SK-N-MC (cell line): ENCODE results near the gene DAZAP1.

Source experiments
- DNase-seq: peaks from one replicate; pipeline ENCODE4 v3.0.0-alpha.2; 2011; ENCODE audit warnings: low read depth, low spot score
- H3K27ac ChIP-seq: fragments of 200-600 bp; sonication (generic); 2 replicates; pipeline ENCODE4 v1.5.1; 2016; ENCODE audit warnings: mixed run types
- H3K36me3 ChIP-seq: fragments of 200-600 bp; sonication (generic); 2 replicates; pipeline ENCODE4 v1.6.1; 2017; ENCODE audit warnings: antibody characterized with exemption, low read length, mixed read lengths; ENCODE audit not compliant: insufficient read depth
- H3K4me3 ChIP-seq: fragments of 200-600 bp; sonication (generic); 2 replicates; pipeline ENCODE4 v1.5.1; 2016
- H3K9ac ChIP-seq: fragments of 200-600 bp; sonication (generic); 2 replicates; pipeline ENCODE4 v1.8.0; 2017; ENCODE audit warnings: mixed run types, mixed read lengths; ENCODE audit not compliant: insufficient read length
- H3K9me3 ChIP-seq: fragments of 200-600 bp; sonication (generic); 2 replicates; pipeline ENCODE4 v1.6.1; 2017; ENCODE audit warnings: low read depth, mild to moderate bottlenecking, antibody characterized with exemption, low read length, moderate library complexity, mixed read lengths
- EZH2 ChIP-seq: fragments of 200-600 bp; sonication (generic); IDR thresholded peaks from one replicate; pipeline ENCODE4 v1.6.1; 2017; ENCODE audit warnings: antibody characterized with exemption
- FOXP2 ChIP-seq: optimal IDR thresholded peaks from 2 replicates; pipeline ENCODE3; 2011; ENCODE audit warnings: mild to moderate bottlenecking, moderate library complexity; ENCODE audit not compliant: insufficient read depth; ENCODE audit errors: extremely low read length, control extremely low read depth
- POLR2AphosphoS5 ChIP-seq: IDR thresholded peaks from 2 replicates; pipeline ENCODE4 v1.6.1; 2012; ENCODE audit warnings: mild to moderate bottlenecking, low read depth, low read length, borderline replicate concordance

Gene DAZAP1

GRCh38 chr19:1383017-1383311 is 24.4 kb upstream of the DAZAP1 start:
- H3K9me3 ChIP-seq: no peaks in the 10 kb centered on the region
- DNase-seq: no peak
- TF ChIP-seq FOXP2: no peak
- TF ChIP-seq EZH2: no peak
- TF ChIP-seq POLR2AphosphoS5: no peak
- no peaks in the 10 kb centered on the region; the same call in 1 of the 2 replicates for H3K36me3 ChIP-seq
- no peak overlapping the region for H3K9ac ChIP-seq
- H3K27ac ChIP-seq: no peak overlapping the region
- peak overlapping the region; percentile 67 for H3K4me3 ChIP-seq

- Histone ChIP-seq H3K36me3 (peaks cover 5% of the 10 kb centered on the region; the same call in 1 of the 2 replicates), H3K9me3 (no peaks in the 10 kb centered on the region), H3K9ac (peak within 1 kb of the TSS; percentile 93), H3K27ac (peak within 1 kb of the TSS; percentile 95), H3K4me3 (peak within 1 kb of the TSS; percentile 91)
- DNase-seq: peak; percentile 70
- no peak for TF ChIP-seq EZH2
- TF ChIP-seq POLR2AphosphoS5: peak; percentile 76
- TF ChIP-seq FOXP2: no peak
Measured at GRCh38 chr19:1383312-1384084, 23.9 kb upstream of the DAZAP1 start, which contains the start of gene NDUFS7. TSS of gene NDUFS7 (plus strand) at chr19:1383907. CDS start at chr19:1383927, 20 bp downstream.

GRCh38 chr19:1384085-1384462 is 23.3 kb upstream of the DAZAP1 start:
- H3K27ac ChIP-seq: peak overlapping the region; percentile 95
- no peak for TF ChIP-seq FOXP2
- no peak for TF ChIP-seq POLR2AphosphoS5
- no peak for TF ChIP-seq EZH2
- peaks cover 10% of the 10 kb centered on the region; the same call in 1 of the 2 replicates for H3K36me3 ChIP-seq
- peak overlapping the region; percentile 91 for H3K4me3 ChIP-seq
- H3K9me3 ChIP-seq: no peaks in the 10 kb centered on the region
- peak overlapping the region; percentile 93 for H3K9ac ChIP-seq
- no peak for DNase-seq

- Histone ChIP-seq H3K9ac (peak overlapping the region; percentile 93), H3K27ac (no peak overlapping the region), H3K36me3 (peaks cover 13% of the 10 kb centered on the region; the same call in 1 of the 2 replicates), H3K4me3 (peak overlapping the region; percentile 91), H3K9me3 (no peaks in the 10 kb centered on the region)
- TF ChIP-seq POLR2AphosphoS5 (no peak), FOXP2 (no peak), EZH2 (no peak)
- DNase-seq: no peak
Measured at GRCh38 chr19:1384478-1385110, 22.8 kb upstream of the DAZAP1 start.

GRCh38 chr19:1385816-1386215 is 21.6 kb upstream of the DAZAP1 start:
- Histone ChIP-seq H3K9me3 (no peaks in the 10 kb centered on the region), H3K9ac (no peak overlapping the region), H3K27ac (no peak overlapping the region), H3K36me3 (peaks cover 16% of the 10 kb centered on the region; the same call in 1 of the 2 replicates), H3K4me3 (no peak overlapping the region)
- no peak for DNase-seq
- no peak for TF ChIP-seq EZH2
- no peak for TF ChIP-seq FOXP2
- TF ChIP-seq POLR2AphosphoS5: no peak

- H3K4me3 ChIP-seq: no peak overlapping the region
- no peaks in the 10 kb centered on the region for H3K9me3 ChIP-seq
- no peak overlapping the region for H3K9ac ChIP-seq
- DNase-seq: no peak
- peaks cover 19% of the 10 kb centered on the region; the same call in 1 of the 2 replicates for H3K36me3 ChIP-seq
- TF ChIP-seq FOXP2 (no peak), EZH2 (no peak), POLR2AphosphoS5 (no peak)
- H3K27ac ChIP-seq: no peak overlapping the region
Measured at GRCh38 chr19:1386945-1387683, 20.3 kb upstream of the DAZAP1 start.

GRCh38 chr19:1387684-1388636 is 19.4 kb upstream of the DAZAP1 start:
- H3K4me3 ChIP-seq: no peak overlapping the region
- peaks cover 19% of the 10 kb centered on the region; the same call in 1 of the 2 replicates for H3K36me3 ChIP-seq
- H3K9me3 ChIP-seq: no peaks in the 10 kb centered on the region
- H3K27ac ChIP-seq: no peak overlapping the region
- no peak overlapping the region for H3K9ac ChIP-seq
- DNase-seq: no peak
- TF ChIP-seq EZH2: no peak
- no peak for TF ChIP-seq FOXP2
- TF ChIP-seq POLR2AphosphoS5: no peak

GRCh38 chr19:1388637-1389026 is 18.8 kb upstream of the DAZAP1 start:
- peaks cover 19% of the 10 kb centered on the region; the same call in 1 of the 2 replicates for H3K36me3 ChIP-seq
- H3K9ac ChIP-seq: no peak overlapping the region

More at GRCh38 chr19:1388637-1389026, 18.8 kb upstream of the DAZAP1 start:
- DNase-seq: no peak
- Histone ChIP-seq H3K9me3 (no peaks in the 10 kb centered on the region), H3K4me3 (no peak overlapping the region), H3K27ac (no peak overlapping the region)
- TF ChIP-seq POLR2AphosphoS5 (no peak), EZH2 (no peak), FOXP2 (no peak)
